GM18502 (cell line): Measurements from ENCODE around the gene ATP5F1B.
"Not testable (repeated sequence)": the region's sequence is repeated elsewhere in the genome, so short reads cannot be mapped to it uniquely, and the experiment has no call there.

Experiments
- ATAC-seq: cut with Tn5 transposase; IDR thresholded peaks from one replicate; pipeline ENCODE4 v1.9.1; 2021; ENCODE audit warnings: mild to moderate bottlenecking; ENCODE audit not compliant: unreplicated experiment, poor library complexity

ATP5F1B gene

GRCh38 chr12:56653781-56654180 lies 8.0 kb upstream of the ATP5F1B start:
- not testable (repeated sequence) for ATAC-seq

- ATAC-seq, result not testable (repeated sequence)
Observed at GRCh38 chr12:56648023-56648422, 2.2 kb upstream of the ATP5F1B start.

- ATAC-seq, result no peak
Observed at GRCh38 chr12:56645201-56645716, 525 bp downstream of the ATP5F1B start.

- ATAC-seq, result no peak
Observed at GRCh38 chr12:56644654-56645053, 1.1 kb downstream of the ATP5F1B start.

GRCh38 chr12:56641219-56641618 lies 4.6 kb downstream of the ATP5F1B start:
- ATAC-seq, result no peak

- ATAC-seq, result no peak
Observed at GRCh38 chr12:56637621-56638020, 8.2 kb downstream of the ATP5F1B start.

- peak; percentile 57 for ATAC-seq
Observed at GRCh38 chr12:56636675-56637540, 8.9 kb downstream of the ATP5F1B start.

- peak; percentile 51 for ATAC-seq
Observed at GRCh38 chr12:56635806-56636674, 9.7 kb downstream of the ATP5F1B start.

GRCh38 chr12:56634837-56635791 lies 10.7 kb downstream of the ATP5F1B start:
- peak; percentile 30 for ATAC-seq

GRCh38 chr12:56634242-56634836 lies 11.4 kb downstream of the ATP5F1B start:
- ATAC-seq, result no peak

GRCh38 chr12:56633468-56634241 lies 12.1 kb downstream of the ATP5F1B start:
- ATAC-seq, result no peak

- no peak for ATAC-seq
Observed at GRCh38 chr12:56632701-56633467, 12.9 kb downstream of the ATP5F1B start.

- peak; percentile 20 for ATAC-seq
Observed at GRCh38 chr12:56631790-56632700, 13.7 kb downstream of the ATP5F1B start.

- ATAC-seq, result peak; percentile 55
Observed at GRCh38 chr12:56630180-56630632, 15.6 kb downstream of the ATP5F1B start, which contains the start of gene BAZ2A. Gene BAZ2A (minus strand): TSS chr12:56630326. CDS start chr12:56617530, 12,796 bp downstream.

GRCh38 chr12:56629459-56630179 lies 16.2 kb downstream of the ATP5F1B start:
- no peak for ATAC-seq
